ENCODE results near the gene PLPPR5. TPM values are rescaled to one million over a fixed set of nuclear protein-coding genes. Genes with fewer than 3 reads are reported as not detected.

Gene PLPPR5
- total RNA-seq, 1 donor from 2014 or later = not detected

GRCh38 chr1:98860329-98860728, 144.3 kb downstream of the PLPPR5 start:
- Histone ChIP-seq H3K27me3 (ENCODE audit: control insufficient read depth, insufficient read depth, low read length) (no peaks in the 10 kb centered on the region), H3K36me3 (ENCODE audit: control insufficient read depth, insufficient read depth, low read length) (no peaks in the 10 kb centered on the region), H3K4me3 (ENCODE audit: low read depth, low read length) (no peak overlapping the region)
- FAIRE-seq (no peak), DNase-seq (ENCODE audit: low read depth) (no peak)
- TF ChIP-seq CTCF (IDR thresholded peaks at IDR 0.05; ENCODE audit: insufficient read depth, low read length, severe bottlenecking) = no peak

GRCh38 chr1:98854137-98854536, 150.5 kb downstream of the PLPPR5 start:
- DNase-seq (ENCODE audit: low read depth) (no peak), FAIRE-seq (no peak)
- Histone ChIP-seq H3K36me3 (ENCODE audit: control insufficient read depth, insufficient read depth, low read length) (no peaks in the 10 kb centered on the region), H3K4me3 (ENCODE audit: low read depth, low read length) (no peak overlapping the region), H3K27me3 (ENCODE audit: control insufficient read depth, insufficient read depth, low read length) (no peaks in the 10 kb centered on the region)
- TF ChIP-seq CTCF (IDR thresholded peaks at IDR 0.05; ENCODE audit: insufficient read depth, low read length, severe bottlenecking) = no peak

GRCh38 chr1:98849969-98850636, 154.6 kb downstream of the PLPPR5 start:
- FAIRE-seq (no peak), DNase-seq (ENCODE audit: low read depth) (no peak)
- no peak for TF ChIP-seq CTCF (IDR thresholded peaks at IDR 0.05; ENCODE audit: insufficient read depth, low read length, severe bottlenecking)
- no peak overlapping the region for H3K4me3 ChIP-seq (ENCODE audit: low read depth, low read length)
- H3K36me3 ChIP-seq (ENCODE audit: control insufficient read depth, insufficient read depth, low read length) = no peaks in the 10 kb centered on the region
- H3K27me3 ChIP-seq (ENCODE audit: control insufficient read depth, insufficient read depth, low read length) = no peaks in the 10 kb centered on the region

GRCh38 chr1:98842241-98842640, 162.4 kb downstream of the PLPPR5 start:
- Histone ChIP-seq H3K4me3 (ENCODE audit: low read depth, low read length) (no peak overlapping the region), H3K36me3 (ENCODE audit: control insufficient read depth, insufficient read depth, low read length) (no peaks in the 10 kb centered on the region), H3K27me3 (ENCODE audit: control insufficient read depth, insufficient read depth, low read length) (no peaks in the 10 kb centered on the region)
- DNase-seq (ENCODE audit: low read depth) = peak; percentile 19
- no peak for TF ChIP-seq CTCF (IDR thresholded peaks at IDR 0.05; ENCODE audit: insufficient read depth, low read length, severe bottlenecking)
- FAIRE-seq = no peak
